Measurements from ENCODE around the gene MADD.
"Not testable (repeated sequence)": the region's sequence is repeated elsewhere in the genome, so short reads cannot be mapped to it uniquely, and the experiment has no call there.

Gene MADD

DNA sequence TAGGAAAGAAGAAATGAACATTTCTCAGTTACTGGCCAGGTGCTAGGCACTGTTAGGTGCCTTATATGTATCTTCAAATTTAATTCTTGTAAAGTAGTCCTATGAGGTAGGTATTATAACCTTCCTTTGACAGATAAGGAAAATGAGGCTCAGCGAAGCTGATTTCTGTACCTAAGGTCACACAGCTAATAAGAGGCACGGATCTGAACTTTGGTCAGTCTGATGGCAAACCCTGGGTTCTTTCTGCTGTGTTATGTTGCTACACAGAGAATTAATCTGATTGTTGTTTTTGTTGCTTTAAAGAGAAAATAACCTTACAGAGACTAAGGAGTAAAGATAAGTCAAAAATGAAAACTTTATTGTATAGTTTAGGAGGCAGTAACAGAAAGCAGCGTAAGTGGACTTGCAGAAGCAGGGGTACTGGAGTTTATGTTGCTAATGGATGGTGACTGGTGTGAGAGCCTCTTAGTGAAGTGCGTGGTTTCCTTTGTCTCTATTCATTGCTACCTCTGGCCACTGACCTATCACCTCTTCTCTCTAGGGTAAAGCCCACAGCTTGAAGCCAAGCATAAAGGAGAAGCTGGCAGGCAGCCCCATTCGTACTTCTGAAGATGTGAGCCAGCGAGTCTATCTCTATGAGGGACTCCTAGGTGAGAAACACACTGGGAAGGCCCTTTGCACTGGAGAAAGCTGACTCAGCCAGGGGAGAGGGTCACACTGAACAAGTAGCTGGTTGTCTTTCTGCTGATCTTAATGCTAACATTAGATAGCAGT is 38.3 kb downstream of the MADD start:
- H3K4me3 ChIP-seq (replicated peaks; ENCODE audit: insufficient read depth, low read length) = no peak overlapping the region
- TF ChIP-seq, protein P1, sequence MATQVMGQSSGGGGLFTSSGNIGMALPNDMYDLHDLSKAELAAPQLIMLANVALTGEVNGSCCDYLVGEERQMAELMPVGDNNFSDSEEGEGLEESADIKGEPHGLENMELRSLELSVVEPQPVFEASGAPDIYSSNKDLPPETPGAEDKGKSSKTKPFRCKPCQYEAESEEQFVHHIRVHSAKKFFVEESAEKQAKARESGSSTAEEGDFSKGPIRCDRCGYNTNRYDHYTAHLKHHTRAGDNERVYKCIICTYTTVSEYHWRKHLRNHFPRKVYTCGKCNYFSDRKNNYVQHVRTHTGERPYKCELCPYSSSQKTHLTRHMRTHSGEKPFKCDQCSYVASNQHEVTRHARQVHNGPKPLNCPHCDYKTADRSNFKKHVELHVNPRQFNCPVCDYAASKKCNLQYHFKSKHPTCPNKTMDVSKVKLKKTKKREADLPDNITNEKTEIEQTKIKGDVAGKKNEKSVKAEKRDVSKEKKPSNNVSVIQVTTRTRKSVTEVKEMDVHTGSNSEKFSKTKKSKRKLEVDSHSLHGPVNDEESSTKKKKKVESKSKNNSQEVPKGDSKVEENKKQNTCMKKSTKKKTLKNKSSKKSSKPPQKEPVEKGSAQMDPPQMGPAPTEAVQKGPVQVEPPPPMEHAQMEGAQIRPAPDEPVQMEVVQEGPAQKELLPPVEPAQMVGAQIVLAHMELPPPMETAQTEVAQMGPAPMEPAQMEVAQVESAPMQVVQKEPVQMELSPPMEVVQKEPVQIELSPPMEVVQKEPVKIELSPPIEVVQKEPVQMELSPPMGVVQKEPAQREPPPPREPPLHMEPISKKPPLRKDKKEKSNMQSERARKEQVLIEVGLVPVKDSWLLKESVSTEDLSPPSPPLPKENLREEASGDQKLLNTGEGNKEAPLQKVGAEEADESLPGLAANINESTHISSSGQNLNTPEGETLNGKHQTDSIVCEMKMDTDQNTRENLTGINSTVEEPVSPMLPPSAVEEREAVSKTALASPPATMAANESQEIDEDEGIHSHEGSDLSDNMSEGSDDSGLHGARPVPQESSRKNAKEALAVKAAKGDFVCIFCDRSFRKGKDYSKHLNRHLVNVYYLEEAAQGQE (IDR thresholded peaks at IDR 0.05; ENCODE audit: insufficient replicate concordance, low read depth) = no peak
- TF ChIP-seq SPI1 (IDR thresholded peaks at IDR 0.05; ENCODE audit: borderline replicate concordance, low read depth) (no peak), GABPA (IDR thresholded peaks at IDR 0.05; ENCODE audit: low read depth) (no peak), POLR2AphosphoS5 (IDR thresholded peaks at IDR 0.05; ENCODE audit: low read depth) (no peak)
- TF ChIP-seq, protein P2, sequence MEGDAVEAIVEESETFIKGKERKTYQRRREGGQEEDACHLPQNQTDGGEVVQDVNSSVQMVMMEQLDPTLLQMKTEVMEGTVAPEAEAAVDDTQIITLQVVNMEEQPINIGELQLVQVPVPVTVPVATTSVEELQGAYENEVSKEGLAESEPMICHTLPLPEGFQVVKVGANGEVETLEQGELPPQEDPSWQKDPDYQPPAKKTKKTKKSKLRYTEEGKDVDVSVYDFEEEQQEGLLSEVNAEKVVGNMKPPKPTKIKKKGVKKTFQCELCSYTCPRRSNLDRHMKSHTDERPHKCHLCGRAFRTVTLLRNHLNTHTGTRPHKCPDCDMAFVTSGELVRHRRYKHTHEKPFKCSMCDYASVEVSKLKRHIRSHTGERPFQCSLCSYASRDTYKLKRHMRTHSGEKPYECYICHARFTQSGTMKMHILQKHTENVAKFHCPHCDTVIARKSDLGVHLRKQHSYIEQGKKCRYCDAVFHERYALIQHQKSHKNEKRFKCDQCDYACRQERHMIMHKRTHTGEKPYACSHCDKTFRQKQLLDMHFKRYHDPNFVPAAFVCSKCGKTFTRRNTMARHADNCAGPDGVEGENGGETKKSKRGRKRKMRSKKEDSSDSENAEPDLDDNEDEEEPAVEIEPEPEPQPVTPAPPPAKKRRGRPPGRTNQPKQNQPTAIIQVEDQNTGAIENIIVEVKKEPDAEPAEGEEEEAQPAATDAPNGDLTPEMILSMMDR (IDR thresholded peaks at IDR 0.05; ENCODE audit: insufficient read depth, low read length) = no peak
- no peak for DNase-seq (ENCODE audit: low read depth in 1 of 2, low spot score in 1 of 2)

DNA sequence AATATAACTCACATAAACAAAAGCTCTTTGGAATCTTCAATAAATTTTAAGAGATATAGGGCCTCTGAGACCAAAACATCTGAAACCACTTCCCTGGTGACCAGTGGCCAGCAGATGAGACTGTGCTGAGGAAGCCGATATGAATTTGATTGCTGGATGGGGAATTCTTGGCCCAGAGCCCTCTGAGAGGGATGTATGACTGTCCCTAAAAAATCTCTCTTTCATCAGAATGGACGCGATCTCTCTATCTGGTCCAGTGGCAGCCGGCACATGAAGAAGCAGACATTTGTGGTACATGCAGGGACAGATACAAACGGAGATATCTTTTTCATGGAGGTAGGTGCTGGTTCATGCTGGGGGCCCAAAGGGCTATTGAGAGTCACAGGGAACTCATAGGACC is 45.1 kb downstream of the MADD start:
- Histone ChIP-seq H3K27ac (replicated peaks) (no peak overlapping the region), H3K4me3 (replicated peaks; ENCODE audit: insufficient read depth, low read length) (no peak overlapping the region), H3K27me3 (ENCODE audit: insufficient read depth, poor library complexity, severe bottlenecking) (no peaks in the 10 kb centered on the region)
- no peak for DNase-seq (ENCODE audit: low read depth in 1 of 2, low spot score in 1 of 2)
- no peak for TF ChIP-seq POLR2AphosphoS5 (IDR thresholded peaks at IDR 0.05; ENCODE audit: low read depth)
- no peak for TF ChIP-seq GABPA (IDR thresholded peaks at IDR 0.05; ENCODE audit: low read depth)
- TF ChIP-seq, protein P1 (IDR thresholded peaks at IDR 0.05; ENCODE audit: insufficient replicate concordance, low read depth) = no peak
- TF ChIP-seq, protein P2 (IDR thresholded peaks at IDR 0.05; ENCODE audit: insufficient read depth, low read length) = no peak
- no peak for TF ChIP-seq SPI1 (IDR thresholded peaks at IDR 0.05; ENCODE audit: borderline replicate concordance, low read depth)

More for the DNA sequence above, 38.3 kb downstream of the MADD start:
- H3K27me3 ChIP-seq (ENCODE audit: insufficient read depth, poor library complexity, severe bottlenecking) = no peaks in the 10 kb centered on the region
- no peak overlapping the region for H3K27ac ChIP-seq (replicated peaks)

DNA sequence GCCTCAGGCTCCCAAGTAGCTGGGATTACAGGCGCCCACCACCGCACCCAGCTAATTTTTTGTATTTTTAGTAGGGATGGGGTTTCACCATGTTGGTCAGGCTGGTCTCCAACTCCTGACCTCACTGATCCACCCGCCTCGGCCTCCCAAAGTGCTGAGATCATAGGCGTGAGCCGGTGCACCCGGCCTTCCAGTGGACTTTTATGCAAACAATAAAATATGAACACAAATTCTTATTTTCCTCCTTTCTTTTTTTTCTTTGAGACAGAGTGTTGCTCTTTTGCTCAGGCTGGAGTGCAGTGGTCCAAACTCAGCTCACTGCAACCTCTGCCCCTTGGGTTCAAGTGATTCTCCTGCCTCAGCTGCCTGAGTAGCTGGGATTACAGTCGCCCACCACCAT is 46.6 kb downstream of the MADD start:
- not testable (repeated sequence) for H3K27me3 ChIP-seq (ENCODE audit: insufficient read depth, poor library complexity, severe bottlenecking); DNase-seq (ENCODE audit: low read depth in 1 of 2, low spot score in 1 of 2); H3K4me3 ChIP-seq (replicated peaks; ENCODE audit: insufficient read depth, low read length); H3K27ac ChIP-seq (replicated peaks)

DNA sequence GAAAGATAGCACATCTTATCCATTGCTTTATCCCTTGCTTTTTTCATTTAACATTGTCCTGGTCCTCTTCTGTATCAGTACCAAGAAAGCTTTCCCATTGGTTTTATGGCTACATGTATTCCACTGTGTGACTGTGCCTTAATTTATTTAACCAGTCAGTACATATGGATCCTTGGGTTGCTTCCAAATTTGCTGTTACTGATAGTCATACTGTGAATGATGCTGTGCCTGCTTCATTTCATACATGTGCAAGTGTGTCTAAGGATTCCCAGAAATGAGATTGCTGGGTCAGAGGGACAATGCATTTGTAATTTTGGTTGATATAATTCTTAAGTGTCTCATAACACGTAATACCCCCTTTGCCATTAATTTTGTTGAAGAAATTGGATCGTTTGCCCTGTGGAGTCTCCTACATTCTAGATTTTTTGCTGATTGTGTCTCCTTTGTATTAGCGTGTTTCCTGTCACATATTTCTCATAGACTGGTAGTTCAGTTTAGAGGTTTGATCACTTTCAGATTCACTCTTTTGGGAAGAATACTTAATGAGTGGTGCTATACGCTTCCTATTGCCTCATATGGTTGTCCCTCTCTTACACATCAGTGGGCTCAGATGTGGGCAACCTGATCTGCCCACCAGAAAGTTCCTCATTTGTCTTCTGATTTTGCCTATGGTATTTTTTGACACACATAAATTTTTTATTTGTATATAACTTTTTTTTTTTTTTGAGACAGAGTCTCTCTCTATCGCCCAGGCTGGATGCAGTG is 47.3 kb downstream of the MADD start:
- no peaks in the 10 kb centered on the region for H3K27me3 ChIP-seq (ENCODE audit: insufficient read depth, poor library complexity, severe bottlenecking)
- DNase-seq (ENCODE audit: low read depth in 1 of 2, low spot score in 1 of 2) = no peak
- TF ChIP-seq POLR2AphosphoS5 (IDR thresholded peaks at IDR 0.05; ENCODE audit: low read depth) (no peak), GABPA (IDR thresholded peaks at IDR 0.05; ENCODE audit: low read depth) (no peak), SPI1 (IDR thresholded peaks at IDR 0.05; ENCODE audit: borderline replicate concordance, low read depth) (no peak)
- TF ChIP-seq, protein P1 (IDR thresholded peaks at IDR 0.05; ENCODE audit: insufficient replicate concordance, low read depth) = no peak
- TF ChIP-seq, protein P2 (IDR thresholded peaks at IDR 0.05; ENCODE audit: insufficient read depth, low read length) = no peak
- H3K27ac ChIP-seq (replicated peaks) = no peak overlapping the region
- no peak overlapping the region for H3K4me3 ChIP-seq (replicated peaks; ENCODE audit: insufficient read depth, low read length)
